Endodermal cell (in vitro differentiated cells): ENCODE results near the gene SERINC2. TPM values are rescaled to one million over a fixed set of nuclear protein-coding genes. Genes with fewer than 3 reads are reported as not detected.

Source experiments
- DNase-seq: peaks from one replicate; pipeline ENCODE4 v3.0.0-alpha.2; 2017
- H3K27ac ChIP-seq: 2 replicates; pipeline ENCODE4 v1.5.1; 2013; ENCODE audit warnings: mild to moderate bottlenecking, low read depth, low read length, moderate library complexity
- H3K27me3 ChIP-seq: 2 replicates; pipeline ENCODE4 v1.6.1; 2013; ENCODE audit warnings: mild to moderate bottlenecking, low read length, moderate library complexity; ENCODE audit not compliant: insufficient read depth, control insufficient read depth, poor library complexity, severe bottlenecking
- H3K36me3 ChIP-seq: 2 replicates; pipeline ENCODE4 v1.7.0; 2013; ENCODE audit warnings: mild to moderate bottlenecking, low read length, moderate library complexity; ENCODE audit not compliant: control insufficient read depth, insufficient read depth
- H3K4me1 ChIP-seq: one replicate; pipeline ENCODE4 v1.7.0; 2013; ENCODE audit warnings: low read length; ENCODE audit not compliant: control insufficient read depth, insufficient read depth
- H3K4me3 ChIP-seq: 2 replicates; pipeline ENCODE4 v1.5.1; 2013; ENCODE audit warnings: mild to moderate bottlenecking, low read length, moderate library complexity
- H3K9ac ChIP-seq: 2 replicates; pipeline ENCODE4 v1.6.1; 2013; ENCODE audit warnings: mild to moderate bottlenecking, low read length, moderate library complexity; ENCODE audit not compliant: poor library complexity, severe bottlenecking; ENCODE audit errors: extremely low read depth
- H3K9me3 ChIP-seq: 2 replicates; pipeline ENCODE4 v1.6.1; 2013; ENCODE audit warnings: mild to moderate bottlenecking, low read length, moderate library complexity; ENCODE audit not compliant: control insufficient read depth
- H3K27ac Mint-ChIP-seq: 2 replicates; pipeline ENCODE4 v1.8.0; 2020; ENCODE audit warnings: mixed read lengths
- H3K27me3 Mint-ChIP-seq: 2 replicates; pipeline ENCODE4 v1.8.0; 2021; ENCODE audit warnings: mild to moderate bottlenecking, mixed read lengths; ENCODE audit not compliant: insufficient read depth
- H3K36me3 Mint-ChIP-seq: 2 replicates; pipeline ENCODE4 v1.8.0; 2020; ENCODE audit warnings: low read depth, mixed read lengths
- H3K4me1 Mint-ChIP-seq: 2 replicates; pipeline ENCODE4 v1.8.0; 2020; ENCODE audit warnings: mixed read lengths
- H3K4me3 Mint-ChIP-seq: 2 replicates; pipeline ENCODE4 v1.8.0; 2020; ENCODE audit warnings: mild to moderate bottlenecking, moderate library complexity, mixed read lengths
- H3K9me3 Mint-ChIP-seq: 2 replicates; pipeline ENCODE4 v1.8.0; 2020; ENCODE audit warnings: mild to moderate bottlenecking, mixed read lengths
- CTCF ChIP-seq: fragments of 200-600 bp; sonication (generic); conservative IDR thresholded peaks from 2 replicates; pipeline ENCODE4 v1.5.0; 2021; ENCODE audit warnings: antibody characterized with exemption, mild to moderate bottlenecking
- WGBS, 2 experiments: methylation state at CpG; one replicate each; pipeline versions ENCODE4 v1.1.5 to v1.1.7; 2013; ENCODE audit warnings: missing lambda C conversion rate in 2 of 2, mixed read lengths in 1 of 2; ENCODE audit not compliant: insufficient coverage in 1 of 2, insufficient read length in 1 of 2; 5-methylcytosine and 5-hydroxymethylcytosine counted together
- total RNA-seq, 2 donors: library from RNA; stranded (reverse); fragmentation: NEBNext Ultra II Directional in 1 of 2; extraction: Animal tissue kit (Norgen Biotek cat#: 25700) in 1 of 2; gene quantifications; 2 replicates in 1 of 2; 3 replicates in 1 of 2; pipeline ENCODE4 v1.2.1, GENCODE V29; 2021

SERINC2 gene
- total RNA-seq, 2 donors from 2014 or later, result 25.9 to 35.1 TPM

GRCh38 chr1:31380181-31380580 is 32.8 kb upstream of the SERINC2 start:
- Histone ChIP-seq H3K36me3 (no peaks in the 10 kb centered on the region), H3K27me3 (no peaks in the 10 kb centered on the region), H3K9me3 (no peaks in the 10 kb centered on the region), H3K4me3 (no peak overlapping the region), H3K27ac (no peak overlapping the region), H3K9ac (no peak overlapping the region), H3K4me1 (peaks cover 9% of the 10 kb centered on the region)
- DNase-seq, result no peak
- no peaks in the 10 kb centered on the region for H3K9me3 Mint-ChIP-seq
- no peak for TF ChIP-seq CTCF
- H3K36me3 Mint-ChIP-seq, result no peaks in the 10 kb centered on the region
- peak overlapping the region; percentile 21 for H3K27ac Mint-ChIP-seq
- peaks cover 18% of the 10 kb centered on the region for H3K4me1 Mint-ChIP-seq
- H3K27me3 Mint-ChIP-seq, result peaks cover 8% of the 10 kb centered on the region
- no peak overlapping the region for H3K4me3 Mint-ChIP-seq
- 84 to 95% methylated on average over 3 of the region's 3 CpGs for WGBS, 2 experiments

- Histone ChIP-seq H3K4me1 (peaks cover 5% of the 10 kb centered on the region), H3K27ac (no peak overlapping the region), H3K36me3 (no peaks in the 10 kb centered on the region), H3K27me3 (no peaks in the 10 kb centered on the region), H3K9me3 (no peaks in the 10 kb centered on the region), H3K4me3 (no peak overlapping the region), H3K9ac (no peak overlapping the region)
- Mint-ChIP-seq H3K4me3 (no peak overlapping the region), H3K27ac (no peak overlapping the region), H3K36me3 (no peaks in the 10 kb centered on the region), H3K4me1 (peaks cover 9% of the 10 kb centered on the region), H3K27me3 (peaks cover 12% of the 10 kb centered on the region), H3K9me3 (no peaks in the 10 kb centered on the region)
- 88 to 97% methylated on average over 4 to 6 of the region's 6 CpGs for WGBS, 2 experiments
- TF ChIP-seq CTCF, result no peak
- no peak for DNase-seq
These were observed 31.4 kb upstream of the SERINC2 start for GRCh38 chr1:31381394-31382294.

GRCh38 chr1:31382379-31382989 is 30.5 kb upstream of the SERINC2 start:
- H3K9me3 Mint-ChIP-seq, result no peaks in the 10 kb centered on the region
- H3K9ac ChIP-seq, result no peak overlapping the region
- H3K27ac ChIP-seq, result no peak overlapping the region
- H3K4me3 Mint-ChIP-seq, result no peak overlapping the region
- no peak overlapping the region for H3K27ac Mint-ChIP-seq
- no peak for DNase-seq
- peaks cover 5% of the 10 kb centered on the region for H3K4me1 ChIP-seq
- 89 to 100% methylated on average over 1 to 3 of the region's 3 CpGs for WGBS, 2 experiments
- no peaks in the 10 kb centered on the region for H3K36me3 Mint-ChIP-seq
- H3K27me3 Mint-ChIP-seq, result peaks cover 12% of the 10 kb centered on the region
- no peaks in the 10 kb centered on the region for H3K27me3 ChIP-seq
- H3K9me3 ChIP-seq, result no peaks in the 10 kb centered on the region
- no peak overlapping the region for H3K4me3 ChIP-seq
- peaks cover 7% of the 10 kb centered on the region for H3K4me1 Mint-ChIP-seq
- no peak for TF ChIP-seq CTCF
- no peaks in the 10 kb centered on the region for H3K36me3 ChIP-seq
